Memory B cell (primary cell): ENCODE data around the gene WEE1.

Source experiments
- ATAC-seq: fragments of 150-1000 bp; cut with Tn5 transposase; 2 replicates; pipeline ENCODE4 v1.10.0; 2021; ENCODE audit warnings: low read depth, mild to moderate bottlenecking, moderate library complexity
- DNase-seq, 2 donors: peaks; one replicate each; pipeline ENCODE4 v3.0.0; 2022; ENCODE audit warnings: low spot score in 2 of 2
- H3K27ac Mint-ChIP-seq: one replicate; pipeline ENCODE4 v1.8.0; 2022; ENCODE audit warnings: mild to moderate bottlenecking, moderate library complexity, mixed read lengths
- H3K27me3 Mint-ChIP-seq: one replicate; pipeline ENCODE4 v1.8.0; 2022; ENCODE audit warnings: mixed read lengths
- H3K36me3 Mint-ChIP-seq: one replicate; pipeline ENCODE4 v1.8.0; 2022; ENCODE audit warnings: mild to moderate bottlenecking, mixed read lengths
- H3K4me1 Mint-ChIP-seq: one replicate; pipeline ENCODE4 v1.8.0; 2022; ENCODE audit warnings: mixed read lengths
- H3K4me3 Mint-ChIP-seq: one replicate; pipeline ENCODE4 v1.8.0; 2022; ENCODE audit warnings: mild to moderate bottlenecking, moderate library complexity, mixed read lengths
- H3K9me3 Mint-ChIP-seq: one replicate; pipeline ENCODE4 v1.8.0; 2022; ENCODE audit warnings: mixed read lengths

WEE1 gene

GRCh38 chr11:9571071-9571762, 2.3 kb upstream of the WEE1 start:
- Mint-ChIP-seq H3K27me3 (no peaks in the 10 kb centered on the region), H3K4me1 (peaks cover 34% of the 10 kb centered on the region), H3K36me3 (no peaks in the 10 kb centered on the region), H3K9me3 (no peaks in the 10 kb centered on the region), H3K27ac (peak overlapping the region; percentile 99), H3K4me3 (peak overlapping the region; percentile 34)
- DNase-seq: no peak
- ATAC-seq: no peak

- DNase-seq (no peak), ATAC-seq (no peak)
- no peak overlapping the region for H3K27ac Mint-ChIP-seq
- H3K4me3 Mint-ChIP-seq: peak overlapping the region; percentile 34
- H3K36me3 Mint-ChIP-seq: no peaks in the 10 kb centered on the region
- H3K27me3 Mint-ChIP-seq: no peaks in the 10 kb centered on the region
- H3K4me1 Mint-ChIP-seq: peaks cover 35% of the 10 kb centered on the region
- H3K9me3 Mint-ChIP-seq: no peaks in the 10 kb centered on the region
Observed at GRCh38 chr11:9571763-9572115, 1.7 kb upstream of the WEE1 start.

GRCh38 chr11:9573775-9574621, 528 bp downstream of the WEE1 start:
- Mint-ChIP-seq H3K4me3 (peak overlapping the region; percentile 99), H3K27ac (peak overlapping the region; percentile 92), H3K9me3 (no peaks in the 10 kb centered on the region), H3K36me3 (peaks cover 4% of the 10 kb centered on the region), H3K4me1 (peaks cover 33% of the 10 kb centered on the region), H3K27me3 (no peaks in the 10 kb centered on the region)
- ATAC-seq (peak; percentile 12), DNase-seq (peak in 1 of 2 donors; percentile 19)

GRCh38 chr11:9574622-9575259, 1.3 kb downstream of the WEE1 start:
- Mint-ChIP-seq H3K27ac (peak overlapping the region; percentile 92), H3K36me3 (peaks cover 8% of the 10 kb centered on the region), H3K4me3 (peak overlapping the region; percentile 99), H3K27me3 (no peaks in the 10 kb centered on the region), H3K4me1 (peaks cover 32% of the 10 kb centered on the region), H3K9me3 (no peaks in the 10 kb centered on the region)
- DNase-seq (peak in 1 of 2 donors; percentile 25), ATAC-seq (no peak)

GRCh38 chr11:9575260-9576240, 2.1 kb downstream of the WEE1 start:
- no peaks in the 10 kb centered on the region for H3K9me3 Mint-ChIP-seq
- no peak for DNase-seq
- H3K27me3 Mint-ChIP-seq: no peaks in the 10 kb centered on the region
- H3K4me1 Mint-ChIP-seq: peaks cover 28% of the 10 kb centered on the region
- H3K4me3 Mint-ChIP-seq: peak overlapping the region; percentile 99
- H3K36me3 Mint-ChIP-seq: peaks cover 8% of the 10 kb centered on the region
- H3K27ac Mint-ChIP-seq: peak overlapping the region; percentile 92
- no peak for ATAC-seq

- Mint-ChIP-seq H3K9me3 (no peaks in the 10 kb centered on the region), H3K27ac (peak overlapping the region; percentile 92), H3K27me3 (no peaks in the 10 kb centered on the region), H3K4me3 (peak overlapping the region; percentile 84), H3K4me1 (peaks cover 22% of the 10 kb centered on the region), H3K36me3 (peaks cover 13% of the 10 kb centered on the region)
- no peak for DNase-seq
- no peak for ATAC-seq
Observed at GRCh38 chr11:9576701-9577381, 3.4 kb downstream of the WEE1 start.

GRCh38 chr11:9577556-9577955, 4.1 kb downstream of the WEE1 start:
- DNase-seq (no peak), ATAC-seq (no peak)
- Mint-ChIP-seq H3K4me3 (peak overlapping the region; percentile 84), H3K36me3 (peaks cover 13% of the 10 kb centered on the region), H3K4me1 (peaks cover 22% of the 10 kb centered on the region), H3K9me3 (no peaks in the 10 kb centered on the region), H3K27me3 (no peaks in the 10 kb centered on the region), H3K27ac (peak overlapping the region; percentile 92)

GRCh38 chr11:9580894-9581293, 7.4 kb downstream of the WEE1 start:
- no peak for DNase-seq
- Mint-ChIP-seq H3K27me3 (no peaks in the 10 kb centered on the region), H3K27ac (no peak overlapping the region), H3K9me3 (no peaks in the 10 kb centered on the region), H3K4me3 (no peak overlapping the region), H3K36me3 (peaks cover 14% of the 10 kb centered on the region), H3K4me1 (peaks cover 15% of the 10 kb centered on the region)
- ATAC-seq: no peak

- ATAC-seq (no peak), DNase-seq (no peak)
- H3K27me3 Mint-ChIP-seq: no peaks in the 10 kb centered on the region
- H3K36me3 Mint-ChIP-seq: peaks cover 17% of the 10 kb centered on the region
- H3K27ac Mint-ChIP-seq: no peak overlapping the region
- peaks cover 13% of the 10 kb centered on the region for H3K4me1 Mint-ChIP-seq
- no peaks in the 10 kb centered on the region for H3K9me3 Mint-ChIP-seq
- H3K4me3 Mint-ChIP-seq: no peak overlapping the region
Observed at GRCh38 chr11:9581556-9582161, 8.2 kb downstream of the WEE1 start.

- ATAC-seq (no peak), DNase-seq (no peak)
- Mint-ChIP-seq H3K4me3 (no peak overlapping the region), H3K36me3 (peaks cover 12% of the 10 kb centered on the region), H3K27me3 (no peaks in the 10 kb centered on the region), H3K4me1 (peaks cover 13% of the 10 kb centered on the region), H3K9me3 (no peaks in the 10 kb centered on the region), H3K27ac (no peak overlapping the region)
Observed at GRCh38 chr11:9590717-9591116, 17.2 kb downstream of the WEE1 start.

GRCh38 chr11:9594267-9595046, 21.0 kb downstream of the WEE1 start:
- peaks cover 3% of the 10 kb centered on the region for H3K36me3 Mint-ChIP-seq
- H3K27me3 Mint-ChIP-seq: no peaks in the 10 kb centered on the region
- ATAC-seq (no peak), DNase-seq (no peak)
- peaks cover 26% of the 10 kb centered on the region for H3K4me1 Mint-ChIP-seq
- no peaks in the 10 kb centered on the region for H3K9me3 Mint-ChIP-seq
- H3K4me3 Mint-ChIP-seq: peak overlapping the region; percentile 11
- H3K27ac Mint-ChIP-seq: peak overlapping the region; percentile 45

GRCh38 chr11:9596926-9597464, 23.5 kb downstream of the WEE1 start:
- H3K4me1 Mint-ChIP-seq: peaks cover 44% of the 10 kb centered on the region
- no peaks in the 10 kb centered on the region for H3K27me3 Mint-ChIP-seq
- H3K27ac Mint-ChIP-seq: peak overlapping the region; percentile 66

More at GRCh38 chr11:9596926-9597464, 23.5 kb downstream of the WEE1 start:
- ATAC-seq (no peak), DNase-seq (no peak)
- Mint-ChIP-seq H3K9me3 (no peaks in the 10 kb centered on the region), H3K36me3 (no peaks in the 10 kb centered on the region), H3K4me3 (no peak overlapping the region)
